ENCODE measurements around the gene PDLIM5. TPM values are rescaled to one million over a fixed set of nuclear protein-coding genes. Genes with fewer than 3 reads are reported as not detected.
"Not testable (repeated sequence)": the region's sequence is repeated elsewhere in the genome, so short reads cannot be mapped to it uniquely, and the experiment has no call there.

Gene PDLIM5
- total RNA-seq, 1 donor from 2014 or later, result 82.9 TPM

GRCh38 chr4:94508806-94509205, 57.1 kb downstream of the PDLIM5 start:
- no peak for FAIRE-seq
- DNase-seq (ENCODE audit: low read depth), result no peak
- no peaks in the 10 kb centered on the region for H3K36me3 ChIP-seq (ENCODE audit: control insufficient read depth, insufficient read depth, low read length)
- H3K4me3 ChIP-seq (ENCODE audit: low read depth, low read length), result no peak overlapping the region
- TF ChIP-seq CTCF (IDR thresholded peaks at IDR 0.05; ENCODE audit: insufficient read depth, low read length, severe bottlenecking), result no peak
- no peaks in the 10 kb centered on the region for H3K27me3 ChIP-seq (ENCODE audit: control insufficient read depth, insufficient read depth, low read length)

- no peak for TF ChIP-seq CTCF (IDR thresholded peaks at IDR 0.05; ENCODE audit: insufficient read depth, low read length, severe bottlenecking)
- no peak overlapping the region for H3K4me3 ChIP-seq (ENCODE audit: low read depth, low read length)
- DNase-seq (ENCODE audit: low read depth) (no peak), FAIRE-seq (no peak)
- H3K27me3 ChIP-seq (ENCODE audit: control insufficient read depth, insufficient read depth, low read length), result no peaks in the 10 kb centered on the region
- no peaks in the 10 kb centered on the region for H3K36me3 ChIP-seq (ENCODE audit: control insufficient read depth, insufficient read depth, low read length)
These were observed 59.8 kb downstream of the PDLIM5 start for GRCh38 chr4:94511591-94511990.

GRCh38 chr4:94513532-94513931, 61.8 kb downstream of the PDLIM5 start:
- H3K36me3 ChIP-seq (ENCODE audit: control insufficient read depth, insufficient read depth, low read length); DNase-seq (ENCODE audit: low read depth); H3K27me3 ChIP-seq (ENCODE audit: control insufficient read depth, insufficient read depth, low read length); FAIRE-seq; H3K4me3 ChIP-seq (ENCODE audit: low read depth, low read length): not testable (repeated sequence)

GRCh38 chr4:94515365-94515764, 63.6 kb downstream of the PDLIM5 start:
- no peak for TF ChIP-seq CTCF (IDR thresholded peaks at IDR 0.05; ENCODE audit: insufficient read depth, low read length, severe bottlenecking)
- H3K36me3 ChIP-seq (ENCODE audit: control insufficient read depth, insufficient read depth, low read length), result peaks cover 1% of the 10 kb centered on the region
- FAIRE-seq, result no peak
- no peaks in the 10 kb centered on the region for H3K27me3 ChIP-seq (ENCODE audit: control insufficient read depth, insufficient read depth, low read length)
- H3K4me3 ChIP-seq (ENCODE audit: low read depth, low read length), result no peak overlapping the region
- DNase-seq (ENCODE audit: low read depth), result no peak

- Histone ChIP-seq H3K27me3 (ENCODE audit: control insufficient read depth, insufficient read depth, low read length) (no peaks in the 10 kb centered on the region), H3K4me3 (ENCODE audit: low read depth, low read length) (no peak overlapping the region), H3K36me3 (ENCODE audit: control insufficient read depth, insufficient read depth, low read length) (peaks cover 1% of the 10 kb centered on the region)
- DNase-seq (ENCODE audit: low read depth) (peak; percentile 69), FAIRE-seq (no peak)
- TF ChIP-seq CTCF (IDR thresholded peaks at IDR 0.05; ENCODE audit: insufficient read depth, low read length, severe bottlenecking), result no peak
These were observed 64.3 kb downstream of the PDLIM5 start for GRCh38 chr4:94516067-94516466.

- TF ChIP-seq CTCF (IDR thresholded peaks at IDR 0.05; ENCODE audit: insufficient read depth, low read length, severe bottlenecking), result no peak
- no peak for FAIRE-seq
- peak; percentile 90 for DNase-seq (ENCODE audit: low read depth)
- Histone ChIP-seq H3K4me3 (ENCODE audit: low read depth, low read length) (no peak overlapping the region), H3K36me3 (ENCODE audit: control insufficient read depth, insufficient read depth, low read length) (peaks cover 1% of the 10 kb centered on the region), H3K27me3 (ENCODE audit: control insufficient read depth, insufficient read depth, low read length) (no peaks in the 10 kb centered on the region)
These were observed 65.3 kb downstream of the PDLIM5 start for GRCh38 chr4:94516999-94517398.
